Posterior vena cava (tissue), 2 donors: ENCODE results near the gene ITPK1. TPM values are rescaled to one million over a fixed set of nuclear protein-coding genes. Genes with fewer than 3 reads are reported as not detected.

Source experiments
- DNase-seq: peaks from one replicate; pipeline ENCODE4 v3.0.0-alpha.2; 2020; ENCODE audit warnings: low spot score
- intact Hi-C, 2 donors: fragments of 100-400 bp; cut with DNase I; formaldehyde crosslinking; loops; one replicate each; pipeline versions ENCODE4 v1.14.1 to v1.14.2; 2022 to 2023
- total RNA-seq, 2 donors: library from RNA; stranded (reverse); fragmentation: NEBNext Ultra II Directional; extraction: Animal tissue kit (Norgen Biotek cat#: 25700); gene quantifications; one replicate each; pipeline ENCODE4 v1.2.1, GENCODE V29; 2021
- donor health status: DM: yes; HTN: yes; CAD: no.
- donor health status: DM: yes; HTN: yes; CAD: no.

Gene ITPK1
- total RNA-seq, 2 donors from 2014 or later = 50.9 to 68.6 TPM

DNA sequence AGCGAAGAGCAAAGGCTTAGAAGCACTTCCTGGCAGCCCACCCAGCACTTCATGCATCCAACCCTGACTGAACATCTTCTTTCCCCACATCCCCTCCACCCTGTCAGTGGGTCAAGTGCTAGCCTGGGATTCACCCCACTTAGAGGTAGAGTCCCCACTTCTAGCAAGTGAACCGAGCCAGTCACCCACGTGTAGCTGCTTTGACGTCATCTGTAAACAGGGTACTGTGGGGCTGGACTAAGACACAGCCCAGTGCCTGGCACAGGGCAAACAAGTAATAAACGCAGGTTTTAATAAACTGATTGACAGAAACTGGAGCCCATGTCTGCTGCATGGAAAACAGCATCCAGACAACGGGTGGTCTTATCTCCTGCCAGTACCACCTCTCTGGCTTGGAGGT is 61.7 kb downstream of the ITPK1 start:
- intact Hi-C loops = no loop called here
- DNase-seq = no peak

- intact Hi-C loops = no loop called here
- DNase-seq = no peak
Measured at GRCh38 chr14:93051600-93052546, 63.9 kb downstream of the ITPK1 start.

DNA sequence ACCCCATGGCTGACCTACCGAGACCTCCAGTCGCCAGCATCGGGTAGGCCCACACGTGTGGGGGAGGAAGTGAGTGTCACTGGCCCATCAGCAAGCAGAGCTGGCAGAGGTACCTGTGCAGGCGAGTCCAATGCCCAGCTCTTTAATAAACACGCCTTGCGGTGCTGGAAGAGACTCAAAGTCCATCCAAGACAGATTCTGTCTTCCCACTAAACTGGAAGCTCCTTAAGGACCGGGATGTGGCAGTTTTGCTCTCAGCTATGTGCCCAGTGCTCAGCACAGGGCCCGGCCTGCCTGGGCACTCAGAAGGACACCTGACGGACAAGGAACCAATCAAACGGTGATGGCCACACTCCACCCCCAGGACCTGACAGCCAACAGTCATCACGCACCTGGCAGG is 65.0 kb downstream of the ITPK1 start:
- intact Hi-C loops = no loop called here
- no peak for DNase-seq

DNA sequence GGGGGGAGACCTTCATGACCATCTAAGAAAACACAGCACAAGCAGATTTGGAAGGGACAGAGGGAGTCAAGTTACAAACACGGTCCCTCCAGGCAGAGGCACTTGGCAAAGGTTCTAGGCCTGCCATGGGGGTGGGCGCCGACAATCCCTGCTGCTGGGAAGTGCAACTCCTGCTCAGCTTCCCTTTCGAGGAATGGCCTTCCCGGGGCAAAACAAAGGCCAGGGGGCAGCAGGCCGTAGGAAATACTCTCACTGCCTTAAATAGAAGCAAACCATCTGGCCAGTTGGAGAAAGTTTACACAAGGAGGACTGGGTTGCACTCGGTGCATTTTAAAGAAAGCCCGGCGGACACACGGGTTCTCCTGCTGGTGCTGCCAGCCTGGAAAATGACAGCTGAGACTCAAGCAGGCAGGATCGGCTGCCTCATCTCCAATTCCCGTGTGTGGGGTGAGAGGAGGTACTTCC is 65.8 kb downstream of the ITPK1 start:
- DNase-seq = no peak
- intact Hi-C loops = no loop called here

GRCh38 chr14:93049315-93049714 is 66.4 kb downstream of the ITPK1 start:
- no peak for DNase-seq
- intact Hi-C loops = no loop called here

GRCh38 chr14:93048843-93049242 is 66.9 kb downstream of the ITPK1 start:
- no peak for DNase-seq
- intact Hi-C loops = no loop called here

GRCh38 chr14:93047661-93048060 is 68.1 kb downstream of the ITPK1 start:
- DNase-seq = no peak
- intact Hi-C loops = no loop called here

DNA sequence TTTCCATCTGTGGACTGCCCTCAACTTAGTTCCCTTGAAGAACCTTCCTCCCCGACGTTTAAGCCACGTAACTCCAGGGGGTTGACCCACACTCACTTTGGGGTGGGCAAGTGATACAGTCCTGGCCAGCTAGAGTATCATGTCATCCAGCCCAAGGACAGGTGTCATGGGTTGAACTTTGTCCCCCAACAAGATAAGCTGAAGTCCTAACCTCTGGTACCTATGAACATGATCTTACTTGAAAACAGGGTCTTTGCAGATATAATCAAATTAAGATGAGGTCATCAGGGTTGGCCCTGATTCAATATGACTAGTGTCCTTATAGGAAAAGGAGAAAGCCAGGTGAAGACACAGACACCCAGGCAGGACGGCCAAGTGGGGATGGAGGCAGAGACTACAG is 68.6 kb downstream of the ITPK1 start:
- DNase-seq = no peak
- intact Hi-C loops = no loop called here

DNA sequence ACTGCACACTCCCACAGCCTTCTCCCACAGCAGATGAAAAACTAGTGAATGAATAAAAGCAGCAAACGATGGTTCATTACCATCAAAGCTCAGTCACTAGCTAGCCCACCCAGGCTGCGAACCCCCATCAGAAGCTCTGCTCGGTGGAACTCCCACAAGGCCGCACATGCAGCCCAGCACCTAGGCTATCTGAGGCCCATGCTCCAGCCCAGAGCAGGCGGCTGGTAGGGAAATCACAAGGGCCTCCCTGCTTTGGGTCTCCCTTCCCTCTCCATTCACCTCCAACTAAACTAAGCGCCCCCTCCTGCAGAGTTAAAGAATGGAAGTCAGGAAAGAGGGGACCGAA is 69.0 kb downstream of the ITPK1 start:
- no peak for DNase-seq
- intact Hi-C loops = no loop called here

DNA sequence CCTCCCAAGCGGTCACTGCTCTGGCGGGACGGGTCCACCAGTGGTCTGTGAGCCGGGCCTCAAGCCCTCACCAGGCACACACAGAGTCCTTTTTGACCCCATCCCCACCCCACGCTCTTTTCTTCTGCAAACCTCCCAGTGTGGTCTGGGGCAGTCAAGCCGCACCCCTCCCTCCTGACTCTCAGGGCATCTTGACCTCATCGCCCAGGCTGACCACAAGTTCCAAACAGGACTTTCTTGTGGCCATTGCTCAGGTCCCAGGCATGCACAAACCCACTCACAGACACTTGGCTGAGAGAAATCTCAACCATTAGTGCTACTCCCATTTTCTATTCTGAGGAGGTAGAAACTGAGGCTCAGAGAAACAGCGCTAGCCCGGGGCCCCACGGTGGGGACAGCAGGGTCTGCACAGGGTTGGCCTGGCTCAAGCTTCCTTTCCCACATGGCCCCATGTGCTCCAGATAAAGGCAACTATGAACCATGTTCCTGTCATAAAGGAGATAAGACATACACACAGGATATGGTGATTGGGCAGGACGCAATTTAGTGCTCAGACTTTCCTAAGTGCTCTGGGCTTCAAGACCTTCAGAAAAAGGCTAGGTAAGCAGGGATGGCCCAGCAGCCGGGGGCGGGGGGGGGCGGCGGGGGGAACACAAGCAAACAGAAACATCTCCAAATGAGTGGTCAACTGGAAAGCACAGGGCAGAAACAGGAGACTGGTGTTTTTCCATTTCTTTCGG is 69.6 kb downstream of the ITPK1 start:
- intact Hi-C loops = no loop called here
- DNase-seq = no peak

- no peak for DNase-seq
- intact Hi-C loops = no loop called here
Measured at GRCh38 chr14:93045211-93045674, 70.5 kb downstream of the ITPK1 start.

DNA sequence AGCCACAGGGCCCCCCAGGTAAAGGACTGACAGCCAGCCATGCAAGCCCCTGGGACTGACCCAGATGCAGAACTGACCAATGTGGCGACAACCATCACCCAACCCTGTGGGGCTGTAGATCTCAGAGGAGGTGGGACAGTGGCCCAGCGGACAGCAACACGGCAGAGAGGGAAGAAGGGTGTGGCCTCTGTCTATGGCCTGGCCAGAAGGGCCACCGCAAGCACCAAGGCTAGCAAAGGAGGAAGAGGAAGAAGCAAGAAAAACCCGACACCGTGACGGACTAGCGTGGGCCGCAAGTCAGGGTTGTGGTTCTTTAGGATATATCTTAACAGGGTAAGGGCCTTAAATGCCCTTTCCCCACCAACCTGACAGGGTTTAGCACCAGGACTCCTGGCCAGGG is 71.2 kb downstream of the ITPK1 start:
- intact Hi-C loops = no loop called here
- DNase-seq = no peak

GRCh38 chr14:93044121-93044520 is 71.6 kb downstream of the ITPK1 start:
- DNase-seq = no peak
- intact Hi-C loops = no loop called here

DNA sequence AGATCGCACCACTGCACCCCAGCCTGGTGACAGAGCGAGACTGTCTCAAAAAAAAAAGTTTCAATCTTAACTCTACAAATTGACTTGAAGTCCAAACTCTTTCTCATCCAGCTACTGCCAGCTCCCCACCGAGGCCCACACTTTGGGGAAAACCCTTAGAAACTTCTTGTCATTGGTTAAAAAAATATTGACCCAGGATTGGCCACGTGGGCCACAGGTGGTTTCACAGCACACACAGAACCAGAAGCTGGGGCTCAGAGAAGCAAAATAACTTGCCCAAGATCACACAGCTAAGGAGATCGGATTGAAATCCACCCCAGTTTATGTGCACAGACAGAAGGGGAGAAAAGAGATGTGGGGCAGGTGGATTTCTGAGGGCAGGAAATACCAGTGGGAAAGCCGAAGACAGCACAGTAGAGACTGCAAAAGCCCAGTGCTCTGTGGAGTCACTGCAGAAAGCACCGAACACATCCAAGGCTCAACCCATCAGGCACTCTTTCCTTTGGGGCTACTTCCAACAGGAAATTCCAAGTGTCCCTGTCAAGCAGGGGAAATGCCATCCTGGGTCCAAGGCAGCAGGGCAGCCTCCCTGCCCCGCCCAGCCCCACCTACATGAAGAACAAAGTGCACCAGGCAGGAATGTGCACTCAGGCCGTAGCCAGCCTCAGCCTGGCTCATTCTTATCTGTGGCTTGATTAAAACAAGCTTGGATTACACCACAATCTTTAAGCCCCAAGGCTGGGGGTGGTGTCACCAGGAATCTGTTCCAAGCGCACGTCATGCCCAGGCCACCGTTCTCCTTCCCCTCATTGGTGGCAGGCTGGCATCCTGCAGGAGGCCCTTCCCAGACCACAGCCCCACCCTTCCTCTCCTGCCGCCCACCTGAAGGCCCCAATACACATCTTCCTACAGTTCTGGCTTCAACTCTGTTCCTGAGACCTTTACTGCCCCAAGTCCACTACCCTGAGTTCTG is 72.5 kb downstream of the ITPK1 start:
- intact Hi-C loops = no loop called here
- DNase-seq = peak; percentile 85

DNA sequence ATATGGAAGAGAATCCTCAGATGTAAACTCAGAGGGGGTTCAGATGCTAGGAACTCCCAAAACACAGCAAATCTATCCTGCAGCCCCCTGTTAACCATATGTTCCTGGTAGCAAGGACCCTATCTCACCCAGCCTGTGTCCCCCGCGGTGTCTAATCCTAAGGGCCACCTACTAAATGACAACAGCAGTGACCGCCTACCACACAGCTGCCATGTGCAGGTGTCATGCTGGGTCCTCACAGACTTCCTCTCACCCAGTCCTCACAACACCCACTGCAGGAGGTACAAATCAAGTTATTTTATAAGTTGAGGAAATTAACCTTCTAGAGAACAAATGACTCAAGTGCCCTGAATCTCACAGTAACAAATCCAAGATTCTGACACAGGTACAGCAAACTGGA is 73.9 kb downstream of the ITPK1 start:
- intact Hi-C loops = no loop called here

DNA sequence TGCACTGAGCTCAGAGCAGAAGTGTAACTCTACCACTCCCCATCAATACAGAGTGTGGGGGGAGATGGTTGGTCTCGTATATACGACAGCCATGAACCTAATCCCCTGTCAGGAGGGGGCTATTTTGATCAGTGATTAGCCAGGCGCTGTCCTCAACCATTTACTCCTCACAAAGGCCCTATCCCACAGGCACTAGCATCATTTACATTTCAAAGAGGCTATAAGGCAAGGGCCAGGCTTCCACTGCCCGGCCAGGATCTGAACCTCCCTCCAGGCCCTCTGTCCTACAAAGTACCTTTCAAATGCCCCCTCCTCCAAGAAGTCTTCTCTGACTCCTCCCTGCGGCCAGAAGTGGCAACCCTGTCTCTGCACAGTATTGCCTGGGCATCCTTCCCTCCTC is 74.7 kb downstream of the ITPK1 start:
- intact Hi-C loops = no loop called here
- DNase-seq = no peak

More for the DNA sequence above, 73.9 kb downstream of the ITPK1 start:
- no peak for DNase-seq

GRCh38 chr14:93040443-93040842 is 75.3 kb downstream of the ITPK1 start:
- DNase-seq = no peak
- intact Hi-C loops = no loop called here

GRCh38 chr14:93039649-93040315 is 75.9 kb downstream of the ITPK1 start:
- intact Hi-C loops = no loop called here
- no peak for DNase-seq

DNA sequence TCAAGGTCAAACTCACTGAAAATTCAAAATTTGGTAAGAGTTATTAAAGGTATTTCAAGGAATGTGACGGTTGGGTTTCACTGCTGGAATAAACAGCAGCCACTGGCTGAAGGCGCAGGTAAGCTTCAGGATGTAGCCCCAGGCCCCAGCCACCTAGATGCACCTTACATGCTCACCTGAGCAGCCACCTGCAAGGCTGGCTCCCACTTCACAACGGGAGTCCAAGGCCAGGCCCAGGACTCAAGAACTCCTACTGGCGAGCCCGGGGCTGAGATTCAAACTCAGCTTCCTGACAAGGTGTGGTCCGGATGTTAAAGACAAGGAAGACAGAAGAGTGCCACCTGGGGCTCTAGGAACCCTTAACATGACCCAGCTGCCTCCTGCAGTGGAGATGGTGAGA is 78.4 kb downstream of the ITPK1 start:
- no peak for DNase-seq
- intact Hi-C loops = no loop called here
